Activated CD4-positive, alpha-beta T cell treated with anti-CD3 and anti-CD28 coated beads for 4 hours (primary cell): Measurements from ENCODE around the gene GPSM3.

Experiments used
- DNase-seq, 2 donors: peaks; one replicate each; pipeline ENCODE4 v3.0.0-alpha.2; 2020

Gene GPSM3

GRCh38 chr6:32170294-32170693 is 22.1 kb downstream of the GPSM3 start:
- no peak for DNase-seq

GRCh38 chr6:32168807-32169591 is 23.4 kb downstream of the GPSM3 start:
- DNase-seq = no peak

- no peak for DNase-seq
Measured at GRCh38 chr6:32168350-32168749, 24.1 kb downstream of the GPSM3 start.

GRCh38 chr6:32167761-32168262 is 24.6 kb downstream of the GPSM3 start:
- no peak for DNase-seq

GRCh38 chr6:32167154-32167760 is 25.2 kb downstream of the GPSM3 start:
- DNase-seq = no peak

- no peak for DNase-seq
Measured at GRCh38 chr6:32166411-32167061, 25.9 kb downstream of the GPSM3 start.

GRCh38 chr6:32164295-32164694 is 28.1 kb downstream of the GPSM3 start, which contains the start of gene EGFL8:
Gene EGFL8, plus strand, starts transcription at chr6:32164595. Its CDS starts 1,571 bp downstream, at chr6:32166166.
- DNase-seq = no peak

GRCh38 chr6:32163559-32164258 is 28.7 kb downstream of the GPSM3 start:
- DNase-seq = no peak

- DNase-seq = no peak
Measured at GRCh38 chr6:32158052-32158451, 34.4 kb downstream of the GPSM3 start.

GRCh38 chr6:32156891-32157290 is 35.6 kb downstream of the GPSM3 start:
- DNase-seq = no peak

- peak; percentile 58 to 61 for DNase-seq
Measured at GRCh38 chr6:32154514-32155161, 37.8 kb downstream of the GPSM3 start.

GRCh38 chr6:32153564-32154513 is 38.6 kb downstream of the GPSM3 start, which contains the start of gene PPT2:
Gene PPT2, plus strand, starts transcription at chr6:32154141. Its CDS starts 454 bp downstream, at chr6:32154595.
- DNase-seq = peak; percentile 58 to 61

GRCh38 chr6:32152769-32153563 is 39.5 kb downstream of the GPSM3 start:
- DNase-seq = no peak

- DNase-seq = no peak
Measured at GRCh38 chr6:32151863-32152768, 40.3 kb downstream of the GPSM3 start, which contains the start of gene PRRT1. Gene PRRT1, minus strand, starts transcription at chr6:32151939. Its CDS starts 112 bp downstream, at chr6:32151827.

- no peak for DNase-seq
Measured at GRCh38 chr6:32151181-32151862, 41.1 kb downstream of the GPSM3 start.

GRCh38 chr6:32149932-32150870 is 42.2 kb downstream of the GPSM3 start:
- no peak for DNase-seq

GRCh38 chr6:32149092-32149755 is 43.2 kb downstream of the GPSM3 start:
- no peak for DNase-seq
